SK-N-SH (cell line): ENCODE data around the gene BNIP3.

Source experiments
- CTCF ChIP-seq: fragments of 200-600 bp; sonication (generic); IDR thresholded peaks from 2 replicates; pipeline ENCODE4 v1.6.1; 2017; ENCODE audit warnings: antibody characterized with exemption, mild to moderate bottlenecking, moderate library complexity
- EP300 ChIP-seq, 2 experiments: IDR thresholded peaks; 2 replicates each; pipeline versions ENCODE4 v1.4.0 to v1.6.1; 2012; ENCODE audit warnings: borderline replicate concordance in 1 of 2, low read depth in 1 of 2, low read length in 1 of 2
- EZH2phosphoT487 ChIP-seq: fragments of 200-600 bp; sonication (generic); IDR thresholded peaks from 2 replicates; pipeline ENCODE4 v1.6.1; 2017; ENCODE audit warnings: low read depth, mixed run types, mild to moderate bottlenecking, antibody characterized with exemption, moderate library complexity, borderline replicate concordance
- GATA2 ChIP-seq: sonication (generic); formaldehyde crosslinking; IDR thresholded peaks from 2 replicates; pipeline ENCODE4 v1.5.0; 2020; ENCODE audit warnings: mild to moderate bottlenecking, missing genetic modification reagents
- NRF1 ChIP-seq: IDR thresholded peaks from 2 replicates; pipeline ENCODE4 v1.6.1; 2012; ENCODE audit warnings: low read depth, mild to moderate bottlenecking, low read length
- POLR2AphosphoS5 ChIP-seq: IDR thresholded peaks from 2 replicates; pipeline ENCODE4 v1.6.1; 2012; ENCODE audit warnings: low read depth, low read length
- RAD21 ChIP-seq: IDR thresholded peaks from 2 replicates; pipeline ENCODE4 v1.6.1; 2012; ENCODE audit warnings: mild to moderate bottlenecking, low read length
- RCOR1 ChIP-seq: fragments of 150-350 bp; IDR thresholded peaks from 2 replicates; pipeline ENCODE4 v1.6.1; 2017; ENCODE audit warnings: antibody characterized with exemption, low read length
- RXRA ChIP-seq: IDR thresholded peaks from 2 replicates; pipeline ENCODE4 v1.4.0; 2012; ENCODE audit warnings: low read depth, mild to moderate bottlenecking, borderline replicate concordance
- SMC3 ChIP-seq: IDR thresholded peaks from 2 replicates; pipeline ENCODE4 v1.6.1; 2012; ENCODE audit warnings: low read depth, low read length, improper control_type of control experiment

- TF ChIP-seq NRF1 (no peak), CTCF (no peak), RXRA (no peak), EZH2phosphoT487 (no peak), POLR2AphosphoS5 (no peak), GATA2 (CRISPR knock-in tag) (no peak), EP300 (IDR thresholded peaks at IDR 0.05; ENCODE audit: borderline replicate concordance in 1 of 2, low read depth in 1 of 2, low read length in 1 of 2) (no peak), RAD21 (no peak), SMC3 (no peak), RCOR1 (no peak)
These were observed 21.1 kb downstream of the BNIP3 start for GRCh38 chr10:131960631-131961046.
